SK-N-SH (cell line): Measurements from ENCODE around the gene DNTT.

Source experiments
- EP300 ChIP-seq, 2 experiments: IDR thresholded peaks; 2 replicates each; pipeline versions ENCODE4 v1.4.0 to v1.6.1; 2012; ENCODE audit warnings: borderline replicate concordance in 1 of 2, low read depth in 1 of 2, low read length in 1 of 2
- EZH2phosphoT487 ChIP-seq: fragments of 200-600 bp; sonication (generic); IDR thresholded peaks from 2 replicates; pipeline ENCODE4 v1.6.1; 2017; ENCODE audit warnings: low read depth, mixed run types, mild to moderate bottlenecking, antibody characterized with exemption, moderate library complexity, borderline replicate concordance
- FOXM1 ChIP-seq: IDR thresholded peaks from 2 replicates; pipeline ENCODE4 v1.4.0; 2012; ENCODE audit warnings: low read depth, mild to moderate bottlenecking
- GABPA ChIP-seq: IDR thresholded peaks from 2 replicates; pipeline ENCODE4 v1.4.0; 2012; ENCODE audit warnings: low read depth, mild to moderate bottlenecking
- NFIC ChIP-seq: IDR thresholded peaks from 2 replicates; pipeline ENCODE4 v1.4.0; 2012; ENCODE audit warnings: borderline replicate concordance
- RAD21 ChIP-seq: IDR thresholded peaks from 2 replicates; pipeline ENCODE4 v1.6.1; 2012; ENCODE audit warnings: mild to moderate bottlenecking, low read length
- SIN3A ChIP-seq: IDR thresholded peaks from 2 replicates; pipeline ENCODE4 v1.6.1; 2012; ENCODE audit warnings: low read depth, mild to moderate bottlenecking, low read length, moderate library complexity, borderline replicate concordance
- TAF1 ChIP-seq: IDR thresholded peaks from 2 replicates; pipeline ENCODE4 v1.6.1; 2012; ENCODE audit warnings: low read depth, mild to moderate bottlenecking, low read length, moderate library complexity, borderline replicate concordance
- USF2 ChIP-seq: fragments of 150-350 bp; IDR thresholded peaks from 2 replicates; pipeline ENCODE4 v1.6.1; 2017; ENCODE audit warnings: antibody characterized with exemption, low read length, low read depth, borderline replicate concordance
- YY1 ChIP-seq: IDR thresholded peaks from 2 replicates; pipeline ENCODE4 v1.4.0; 2012; ENCODE audit warnings: low read depth, mild to moderate bottlenecking
- TF ChIP-seq, protein P1 (sequence below): fragments of 200-600 bp; sonication (generic); IDR thresholded peaks from 2 replicates; pipeline ENCODE4 v1.6.1; 2017; ENCODE audit warnings: antibody characterized with exemption, mild to moderate bottlenecking, moderate library complexity
- TF ChIP-seq, protein P2 (sequence below): IDR thresholded peaks from 2 replicates; pipeline ENCODE4 v1.4.0; 2012; ENCODE audit warnings: low read depth, borderline replicate concordance
- TF ChIP-seq, protein P3 (sequence below): IDR thresholded peaks from 2 replicates; pipeline ENCODE4 v1.6.1; 2012; ENCODE audit warnings: mild to moderate bottlenecking, low read depth, low read length, moderate library complexity

GRCh38 chr10:96263669-96264068 is 40.6 kb upstream of the DNTT start:
- TF ChIP-seq, protein P1, sequence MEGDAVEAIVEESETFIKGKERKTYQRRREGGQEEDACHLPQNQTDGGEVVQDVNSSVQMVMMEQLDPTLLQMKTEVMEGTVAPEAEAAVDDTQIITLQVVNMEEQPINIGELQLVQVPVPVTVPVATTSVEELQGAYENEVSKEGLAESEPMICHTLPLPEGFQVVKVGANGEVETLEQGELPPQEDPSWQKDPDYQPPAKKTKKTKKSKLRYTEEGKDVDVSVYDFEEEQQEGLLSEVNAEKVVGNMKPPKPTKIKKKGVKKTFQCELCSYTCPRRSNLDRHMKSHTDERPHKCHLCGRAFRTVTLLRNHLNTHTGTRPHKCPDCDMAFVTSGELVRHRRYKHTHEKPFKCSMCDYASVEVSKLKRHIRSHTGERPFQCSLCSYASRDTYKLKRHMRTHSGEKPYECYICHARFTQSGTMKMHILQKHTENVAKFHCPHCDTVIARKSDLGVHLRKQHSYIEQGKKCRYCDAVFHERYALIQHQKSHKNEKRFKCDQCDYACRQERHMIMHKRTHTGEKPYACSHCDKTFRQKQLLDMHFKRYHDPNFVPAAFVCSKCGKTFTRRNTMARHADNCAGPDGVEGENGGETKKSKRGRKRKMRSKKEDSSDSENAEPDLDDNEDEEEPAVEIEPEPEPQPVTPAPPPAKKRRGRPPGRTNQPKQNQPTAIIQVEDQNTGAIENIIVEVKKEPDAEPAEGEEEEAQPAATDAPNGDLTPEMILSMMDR = no peak
- TF ChIP-seq USF2 = no peak
- TF ChIP-seq, protein P2, sequence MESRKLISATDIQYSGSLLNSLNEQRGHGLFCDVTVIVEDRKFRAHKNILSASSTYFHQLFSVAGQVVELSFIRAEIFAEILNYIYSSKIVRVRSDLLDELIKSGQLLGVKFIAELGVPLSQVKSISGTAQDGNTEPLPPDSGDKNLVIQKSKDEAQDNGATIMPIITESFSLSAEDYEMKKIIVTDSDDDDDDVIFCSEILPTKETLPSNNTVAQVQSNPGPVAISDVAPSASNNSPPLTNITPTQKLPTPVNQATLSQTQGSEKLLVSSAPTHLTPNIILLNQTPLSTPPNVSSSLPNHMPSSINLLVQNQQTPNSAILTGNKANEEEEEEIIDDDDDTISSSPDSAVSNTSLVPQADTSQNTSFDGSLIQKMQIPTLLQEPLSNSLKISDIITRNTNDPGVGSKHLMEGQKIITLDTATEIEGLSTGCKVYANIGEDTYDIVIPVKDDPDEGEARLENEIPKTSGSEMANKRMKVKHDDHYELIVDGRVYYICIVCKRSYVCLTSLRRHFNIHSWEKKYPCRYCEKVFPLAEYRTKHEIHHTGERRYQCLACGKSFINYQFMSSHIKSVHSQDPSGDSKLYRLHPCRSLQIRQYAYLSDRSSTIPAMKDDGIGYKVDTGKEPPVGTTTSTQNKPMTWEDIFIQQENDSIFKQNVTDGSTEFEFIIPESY = no peak
- TF ChIP-seq TAF1 = no peak
- no peak for TF ChIP-seq GABPA
- TF ChIP-seq RAD21 = no peak
- no peak for TF ChIP-seq EZH2phosphoT487
- TF ChIP-seq, protein P3, sequence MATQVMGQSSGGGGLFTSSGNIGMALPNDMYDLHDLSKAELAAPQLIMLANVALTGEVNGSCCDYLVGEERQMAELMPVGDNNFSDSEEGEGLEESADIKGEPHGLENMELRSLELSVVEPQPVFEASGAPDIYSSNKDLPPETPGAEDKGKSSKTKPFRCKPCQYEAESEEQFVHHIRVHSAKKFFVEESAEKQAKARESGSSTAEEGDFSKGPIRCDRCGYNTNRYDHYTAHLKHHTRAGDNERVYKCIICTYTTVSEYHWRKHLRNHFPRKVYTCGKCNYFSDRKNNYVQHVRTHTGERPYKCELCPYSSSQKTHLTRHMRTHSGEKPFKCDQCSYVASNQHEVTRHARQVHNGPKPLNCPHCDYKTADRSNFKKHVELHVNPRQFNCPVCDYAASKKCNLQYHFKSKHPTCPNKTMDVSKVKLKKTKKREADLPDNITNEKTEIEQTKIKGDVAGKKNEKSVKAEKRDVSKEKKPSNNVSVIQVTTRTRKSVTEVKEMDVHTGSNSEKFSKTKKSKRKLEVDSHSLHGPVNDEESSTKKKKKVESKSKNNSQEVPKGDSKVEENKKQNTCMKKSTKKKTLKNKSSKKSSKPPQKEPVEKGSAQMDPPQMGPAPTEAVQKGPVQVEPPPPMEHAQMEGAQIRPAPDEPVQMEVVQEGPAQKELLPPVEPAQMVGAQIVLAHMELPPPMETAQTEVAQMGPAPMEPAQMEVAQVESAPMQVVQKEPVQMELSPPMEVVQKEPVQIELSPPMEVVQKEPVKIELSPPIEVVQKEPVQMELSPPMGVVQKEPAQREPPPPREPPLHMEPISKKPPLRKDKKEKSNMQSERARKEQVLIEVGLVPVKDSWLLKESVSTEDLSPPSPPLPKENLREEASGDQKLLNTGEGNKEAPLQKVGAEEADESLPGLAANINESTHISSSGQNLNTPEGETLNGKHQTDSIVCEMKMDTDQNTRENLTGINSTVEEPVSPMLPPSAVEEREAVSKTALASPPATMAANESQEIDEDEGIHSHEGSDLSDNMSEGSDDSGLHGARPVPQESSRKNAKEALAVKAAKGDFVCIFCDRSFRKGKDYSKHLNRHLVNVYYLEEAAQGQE = no peak
- no peak for TF ChIP-seq EP300 (IDR thresholded peaks at IDR 0.05; ENCODE audit: borderline replicate concordance in 1 of 2, low read depth in 1 of 2, low read length in 1 of 2)
- no peak for TF ChIP-seq NFIC
- TF ChIP-seq YY1 = no peak
- TF ChIP-seq SIN3A = no peak
- TF ChIP-seq FOXM1 = no peak
